NB4 (cell line): ENCODE measurements around the gene FRMPD4.

Source experiments
- MYC ChIP-seq: IDR thresholded peaks from 2 replicates; pipeline ENCODE4 v1.6.1; 2011; ENCODE audit warnings: low read depth, low read length
- POLR2A ChIP-seq: IDR thresholded peaks from 2 replicates; pipeline ENCODE4 v1.6.1; 2011; ENCODE audit warnings: mild to moderate bottlenecking; ENCODE audit not compliant: insufficient read length; ENCODE audit errors: extremely low read depth
- TF ChIP-seq, protein P1 (sequence below): IDR thresholded peaks from one replicate; pipeline ENCODE4 v1.5.1; 2012; ENCODE audit warnings: low read depth, low read length
- TF ChIP-seq, protein P2 (sequence below): IDR thresholded peaks from 2 replicates; pipeline ENCODE4 v1.6.1; 2011; ENCODE audit warnings: low read depth, low read length

GRCh38 chrX:12610079-12610478, 471.8 kb downstream of the FRMPD4 start:
- TF ChIP-seq MYC (no peak), POLR2A (no peak)
- TF ChIP-seq, protein P1, sequence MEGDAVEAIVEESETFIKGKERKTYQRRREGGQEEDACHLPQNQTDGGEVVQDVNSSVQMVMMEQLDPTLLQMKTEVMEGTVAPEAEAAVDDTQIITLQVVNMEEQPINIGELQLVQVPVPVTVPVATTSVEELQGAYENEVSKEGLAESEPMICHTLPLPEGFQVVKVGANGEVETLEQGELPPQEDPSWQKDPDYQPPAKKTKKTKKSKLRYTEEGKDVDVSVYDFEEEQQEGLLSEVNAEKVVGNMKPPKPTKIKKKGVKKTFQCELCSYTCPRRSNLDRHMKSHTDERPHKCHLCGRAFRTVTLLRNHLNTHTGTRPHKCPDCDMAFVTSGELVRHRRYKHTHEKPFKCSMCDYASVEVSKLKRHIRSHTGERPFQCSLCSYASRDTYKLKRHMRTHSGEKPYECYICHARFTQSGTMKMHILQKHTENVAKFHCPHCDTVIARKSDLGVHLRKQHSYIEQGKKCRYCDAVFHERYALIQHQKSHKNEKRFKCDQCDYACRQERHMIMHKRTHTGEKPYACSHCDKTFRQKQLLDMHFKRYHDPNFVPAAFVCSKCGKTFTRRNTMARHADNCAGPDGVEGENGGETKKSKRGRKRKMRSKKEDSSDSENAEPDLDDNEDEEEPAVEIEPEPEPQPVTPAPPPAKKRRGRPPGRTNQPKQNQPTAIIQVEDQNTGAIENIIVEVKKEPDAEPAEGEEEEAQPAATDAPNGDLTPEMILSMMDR: no peak
- TF ChIP-seq, protein P2, sequence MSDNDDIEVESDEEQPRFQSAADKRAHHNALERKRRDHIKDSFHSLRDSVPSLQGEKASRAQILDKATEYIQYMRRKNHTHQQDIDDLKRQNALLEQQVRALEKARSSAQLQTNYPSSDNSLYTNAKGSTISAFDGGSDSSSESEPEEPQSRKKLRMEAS: no peak
